PC-3 (cell line): ENCODE data around the gene JADE2. TPM values are rescaled to one million over a fixed set of nuclear protein-coding genes. Genes with fewer than 3 reads are reported as not detected.

Source experiments
- ATAC-seq: fragments of 200-7000 bp; cut with Tn5 transposase; 2 replicates; pipeline ENCODE4 v1.9.1; 2020; ENCODE audit warnings: mild to moderate bottlenecking, moderate library complexity
- Bru-seq: library from RNA; stranded (reverse); fragments of 400-500 nt; gene quantifications from one replicate; lab custom pipeline; 2021; lab: Mats Ljungman, UMichigan
- BruChase-seq, 2 experiments: library from RNA; stranded (reverse); fragments of 400-500 nt; gene quantifications; one replicate each; lab custom pipeline; 2021; lab: Mats Ljungman, UMichigan
- BruUV-seq: library from RNA; stranded (reverse); fragments of 400-500 nt; replicated peaks from 2 replicates; lab custom pipeline; 2021; lab: Mats Ljungman, UMichigan
- CTCF ChIA-PET: fragments of 300-600 bp; sonication (Branson Sonifier 250); formaldehyde crosslinking; loops from one replicate; lab custom pipeline; 2022; ENCODE audit warnings: antibody characterized with exemption; lab: Charles Lee
- POLR2A ChIA-PET: fragments of 300-600 bp; sonication (Branson Sonifier 250); formaldehyde crosslinking; loops from one replicate; lab custom pipeline; 2022; ENCODE audit warnings: antibody characterized with exemption; ENCODE audit not compliant: unreplicated experiment; lab: Charles Lee
- DNase-seq: peaks from one replicate; pipeline ENCODE4 v3.0.0-alpha.2; 2015
- H2AFZ ChIP-seq: fragments of 300-600 bp; sonication (generic); 2 replicates; pipeline ENCODE4 v1.6.0; 2016; ENCODE audit warnings: antibody characterized with exemption, low read length
- H3F3A ChIP-seq: fragments of 300-600 bp; sonication (generic); one replicate; pipeline ENCODE4 v1.6.0; 2017; ENCODE audit warnings: antibody characterized with exemption, low read length, control low read depth, mild to moderate bottlenecking; ENCODE audit not compliant: unreplicated experiment
- H3K27ac ChIP-seq: fragments of 300-600 bp; sonication (generic); 2 replicates; pipeline ENCODE4 v1.5.1; 2016; ENCODE audit warnings: mild to moderate bottlenecking, low read length
- H3K27me3 ChIP-seq: fragments of 300-600 bp; sonication (generic); 2 replicates; pipeline ENCODE4 v1.6.1; 2016; ENCODE audit warnings: low read length, mixed read lengths
- H3K36me3 ChIP-seq: fragments of 300-600 bp; sonication (generic); 2 replicates; pipeline ENCODE4 v1.6.1; 2016; ENCODE audit warnings: low read depth, mixed run types, low read length, mixed read lengths
- H3K4me1 ChIP-seq: fragments of 300-600 bp; sonication (generic); 2 replicates; pipeline ENCODE4 v1.5.1; 2016; ENCODE audit warnings: low read length; ENCODE audit not compliant: insufficient read depth
- H3K4me2 ChIP-seq: fragments of 300-600 bp; sonication (generic); 2 replicates; pipeline ENCODE4 v1.6.0; 2016; ENCODE audit warnings: low read length
- H3K4me3 ChIP-seq: fragments of 300-600 bp; sonication (generic); 2 replicates; pipeline ENCODE4 v1.5.1; 2016; ENCODE audit warnings: mild to moderate bottlenecking, low read length, mixed read lengths
- H3K79me2 ChIP-seq: fragments of 300-600 bp; sonication (generic); 2 replicates; pipeline ENCODE4 v1.6.1; 2017; ENCODE audit warnings: low read length, mixed read lengths
- H3K9ac ChIP-seq: fragments of 300-600 bp; sonication (generic); 2 replicates; pipeline ENCODE4 v1.6.0; 2016; ENCODE audit warnings: mild to moderate bottlenecking, low read length
- H3K9me2 ChIP-seq: fragments of 300-600 bp; sonication (generic); replicated peaks from 2 replicates; pipeline ENCODE4 v1.6.1; 2016; ENCODE audit warnings: mixed run types, low read length, mixed read lengths
- H3K9me3 ChIP-seq: fragments of 300-600 bp; sonication (generic); 2 replicates; pipeline ENCODE4 v1.6.1; 2016; ENCODE audit warnings: low read length, mixed read lengths
- H4K20me1 ChIP-seq: fragments of 300-600 bp; sonication (generic); 2 replicates; pipeline ENCODE4 v1.6.1; 2016; ENCODE audit warnings: low read length, mixed read lengths
- EZH2 ChIP-seq: fragments of 300-600 bp; sonication (generic); IDR thresholded peaks from one replicate; pipeline ENCODE4 v1.6.1; 2017; ENCODE audit warnings: antibody characterized with exemption, mild to moderate bottlenecking, low read length; ENCODE audit not compliant: unreplicated experiment
- EZH2phosphoT487 ChIP-seq: fragments of 300-600 bp; sonication (generic); IDR thresholded peaks from 2 replicates; pipeline ENCODE4 v1.6.1; 2018; ENCODE audit warnings: mild to moderate bottlenecking, antibody characterized with exemption, low read length, borderline replicate concordance
- intact Hi-C: fragments of 100-400 bp; cut with micrococcal nuclease; formaldehyde crosslinking; loops from 2 replicates; pipeline ENCODE4 v1.9.0; 2023
- long read RNA-seq: library from polyadenylated mRNA; unstranded; transcript quantifications from one replicate; pipeline ENCODE4 v2.0.0, GENCODE V29; 2021; ENCODE audit not compliant: unreplicated experiment
- total RNA-seq: library from RNA; depleted of rRNA; stranded (reverse); fragments of >200 nt; gene quantifications from 2 replicates; pipeline ENCODE4 v1.2.3, GENCODE V29; 2014; rRNA removed
- TF ChIP-seq, protein P1 (sequence below): fragments of 300-600 bp; sonication (generic); conservative IDR thresholded peaks from 2 replicates; pipeline ENCODE4 v1.5.1; 2017; ENCODE audit warnings: antibody characterized with exemption, low read depth, mild to moderate bottlenecking, low read length

Gene JADE2
- total RNA-seq (33.2 and 42.3 TPM in 2 replicates), Bru-seq, nascent RNA (percentile 66 among the genes with signal in this experiment), BruChase-seq, experiment 1, labeled RNA remaining after a 6-hour chase (percentile 69 among the genes with signal in this experiment), BruChase-seq, experiment 2, labeled RNA remaining after a 2-hour chase (percentile 71 among the genes with signal in this experiment)
- long read RNA-seq, partial matches to known transcripts = 36 of 45 reads
- long read RNA-seq, other reads (novel, unspliced or antisense) = 8 of 45 reads

DNA sequence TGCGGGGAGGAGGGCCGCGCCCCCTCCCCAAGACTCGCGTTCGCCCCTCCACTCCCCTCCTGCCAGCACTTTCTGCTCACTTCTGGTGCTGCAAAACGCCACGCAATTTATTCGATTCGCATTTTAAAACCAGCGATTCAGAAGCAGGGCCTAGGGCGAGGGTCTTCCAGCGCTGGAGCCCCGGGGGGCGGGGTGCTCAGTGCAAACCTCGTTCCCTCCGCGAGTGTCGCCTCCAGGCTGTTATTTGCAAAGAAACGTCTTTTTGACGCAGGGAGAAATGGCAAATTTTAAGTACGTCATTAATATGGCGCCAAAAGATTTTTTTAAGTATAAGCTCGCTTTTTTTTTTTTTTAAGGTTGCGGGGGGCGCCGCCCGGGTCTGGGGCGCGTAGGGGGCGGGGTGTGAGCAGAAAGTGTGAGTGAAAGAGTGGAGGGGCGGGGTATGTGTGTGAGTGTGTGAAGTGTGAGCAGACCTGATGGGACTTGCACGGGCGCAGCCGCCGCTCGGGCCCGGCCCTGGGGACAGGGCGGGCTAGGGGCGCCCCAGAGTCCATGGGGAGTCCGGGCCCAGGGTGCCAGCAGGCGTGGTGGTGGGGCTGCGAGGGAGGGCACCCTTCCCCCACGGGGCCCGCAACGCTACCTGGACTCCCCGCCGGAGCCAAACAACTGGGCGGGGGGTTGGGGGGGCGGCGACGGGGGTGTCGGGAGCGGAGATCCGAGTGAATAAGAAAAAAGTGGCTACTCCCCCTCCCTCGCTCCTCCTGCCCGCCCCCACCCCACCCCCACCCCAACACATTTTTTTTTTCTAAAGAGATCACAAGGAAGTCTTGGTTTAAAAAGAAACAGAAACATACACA, at the start of gene JADE2:
Gene JADE2, plus strand, starts transcription at position 845 of the 857 bp plus-strand sequence. CDS start 10,188 bp downstream, outside the sequence.
- H4K20me1 ChIP-seq = no peaks in the 10 kb centered on the region; the same call in 1 of the 2 replicates
- H3K36me3 ChIP-seq = no peaks in the 10 kb centered on the region
- TSS peak; percentile 72 for BruUV-seq
- H3K27ac ChIP-seq = peak within 1 kb of the TSS; percentile 86
- DNase-seq (peak; percentile 61), ATAC-seq (peak; percentile 14)
- peak within 1 kb of the TSS; percentile 90 for H3K9ac ChIP-seq
- H3K9me3 ChIP-seq = no peaks in the 10 kb centered on the region
- peaks cover 16% of the 10 kb centered on the region for H3K4me1 ChIP-seq
- H3K27me3 ChIP-seq = no peaks in the 10 kb centered on the region
- peaks cover 52% of the 10 kb centered on the region for H3K79me2 ChIP-seq
- TF ChIP-seq EZH2phosphoT487 (no peak), EZH2 (no peak)
- TF ChIP-seq, protein P1, sequence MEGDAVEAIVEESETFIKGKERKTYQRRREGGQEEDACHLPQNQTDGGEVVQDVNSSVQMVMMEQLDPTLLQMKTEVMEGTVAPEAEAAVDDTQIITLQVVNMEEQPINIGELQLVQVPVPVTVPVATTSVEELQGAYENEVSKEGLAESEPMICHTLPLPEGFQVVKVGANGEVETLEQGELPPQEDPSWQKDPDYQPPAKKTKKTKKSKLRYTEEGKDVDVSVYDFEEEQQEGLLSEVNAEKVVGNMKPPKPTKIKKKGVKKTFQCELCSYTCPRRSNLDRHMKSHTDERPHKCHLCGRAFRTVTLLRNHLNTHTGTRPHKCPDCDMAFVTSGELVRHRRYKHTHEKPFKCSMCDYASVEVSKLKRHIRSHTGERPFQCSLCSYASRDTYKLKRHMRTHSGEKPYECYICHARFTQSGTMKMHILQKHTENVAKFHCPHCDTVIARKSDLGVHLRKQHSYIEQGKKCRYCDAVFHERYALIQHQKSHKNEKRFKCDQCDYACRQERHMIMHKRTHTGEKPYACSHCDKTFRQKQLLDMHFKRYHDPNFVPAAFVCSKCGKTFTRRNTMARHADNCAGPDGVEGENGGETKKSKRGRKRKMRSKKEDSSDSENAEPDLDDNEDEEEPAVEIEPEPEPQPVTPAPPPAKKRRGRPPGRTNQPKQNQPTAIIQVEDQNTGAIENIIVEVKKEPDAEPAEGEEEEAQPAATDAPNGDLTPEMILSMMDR = no peak
- intact Hi-C loops = loop anchor here (5.0 kb wide), 1 partner anchor 58 kb away; no protein-coding TSS in a partner anchor
- H2AFZ ChIP-seq = peak within 1 kb of the TSS; percentile 68
- peak within 1 kb of the TSS; percentile 76 for H3K4me3 ChIP-seq
- CTCF ChIA-PET = interaction anchor here (0.6 to 0.7 kb wide), 4 partner anchors 10 to 145 kb away, joined by 5 to 11 read pairs (median 5); no protein-coding TSS in a partner anchor
- peak within 1 kb of the TSS; percentile 89 for H3K4me2 ChIP-seq
- no peaks in the 10 kb centered on the region for H3F3A ChIP-seq
- H3K9me2 ChIP-seq = no peaks in the 10 kb centered on the region
- POLR2A ChIA-PET = interaction anchor here (0.5 to 1.0 kb wide), 6 partner anchors 49 to 589 kb away, joined by 3 to 7 read pairs (median 4); no protein-coding TSS in a partner anchor

DNA sequence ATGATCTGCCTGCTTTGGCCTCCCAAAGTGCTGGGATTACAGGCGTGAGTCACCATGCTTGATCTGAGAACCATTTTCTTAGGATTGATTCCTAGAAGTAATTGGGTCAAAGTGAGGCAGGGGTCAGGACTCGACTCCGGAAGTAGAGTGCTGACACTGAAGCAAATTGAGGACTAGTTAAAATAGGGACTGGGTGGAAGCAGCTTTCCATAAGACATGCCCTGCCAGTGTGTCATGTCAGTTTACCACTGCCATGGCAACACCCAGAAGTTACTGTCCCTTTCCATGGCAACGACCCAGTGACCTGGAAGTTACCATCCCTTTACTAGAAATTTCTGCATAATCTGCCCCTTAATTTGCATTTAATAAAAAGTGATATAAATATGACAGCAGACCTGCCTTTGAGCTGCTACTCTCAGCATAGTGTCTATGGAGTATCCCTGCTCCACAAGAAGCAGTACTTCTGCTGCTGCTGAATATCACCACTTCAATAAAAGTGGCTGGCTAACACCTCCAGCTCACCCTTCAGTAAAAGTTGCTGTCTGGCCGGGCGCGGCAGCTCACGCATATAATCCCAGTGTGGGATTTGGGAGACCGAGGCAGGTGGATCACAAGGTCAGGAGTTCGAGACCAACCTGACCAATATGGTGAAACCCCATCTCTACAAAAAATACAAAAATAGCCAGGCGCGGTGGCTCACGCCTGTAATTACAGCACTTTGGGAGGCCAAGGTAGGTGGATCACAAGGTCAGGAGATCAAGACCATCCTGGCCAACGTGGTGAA, 47.8 kb upstream of the JADE2 start:
- BruUV-seq = no TSS peak
- ChIA-PET CTCF (no interaction called here), POLR2A (interaction anchor here (0.7 kb wide), 1 partner anchor 41 kb away, joined by 3 read pairs; no protein-coding TSS in a partner anchor)
- Histone ChIP-seq H3K27ac (no peak overlapping the region), H3K27me3 (no peaks in the 10 kb centered on the region), H3K9ac (no peak overlapping the region), H3K4me3 (no peak overlapping the region), H4K20me1 (no peaks in the 10 kb centered on the region), H2AFZ (no peak overlapping the region), H3K4me1 (no peaks in the 10 kb centered on the region), H3K4me2 (no peak overlapping the region), H3K36me3 (no peaks in the 10 kb centered on the region), H3F3A (no peaks in the 10 kb centered on the region), H3K79me2 (no peaks in the 10 kb centered on the region), H3K9me2 (no peaks in the 10 kb centered on the region), H3K9me3 (no peaks in the 10 kb centered on the region)
- ATAC-seq (no peak), DNase-seq (peak; percentile 7)
- no peak for TF ChIP-seq EZH2phosphoT487
- TF ChIP-seq EZH2 = no peak
- TF ChIP-seq, protein P1 = no peak
- intact Hi-C loops = no loop called here
